Chondrocyte (in vitro differentiated cells): ENCODE measurements around the gene KCNH3. TPM values are rescaled to one million over a fixed set of nuclear protein-coding genes. Genes with fewer than 3 reads are reported as not detected.

ENCODE experiments used
- DNase-seq: peaks from one replicate; pipeline ENCODE4 v3.0.0; 2021; ENCODE audit warnings: mixed read lengths, low spot score
- H3K27ac Mint-ChIP-seq: one replicate; pipeline ENCODE4 v1.8.0; 2021; ENCODE audit warnings: mild to moderate bottlenecking, moderate library complexity, mixed read lengths; ENCODE audit not compliant: unreplicated experiment
- H3K27me3 Mint-ChIP-seq: 2 replicates; pipeline ENCODE4 v1.8.0; 2021; ENCODE audit warnings: low read depth, mixed read lengths
- H3K36me3 Mint-ChIP-seq: 2 replicates; pipeline ENCODE4 v1.8.0; 2021; ENCODE audit warnings: low read depth, mixed read lengths
- H3K4me1 Mint-ChIP-seq: 2 replicates; pipeline ENCODE4 v1.8.0; 2021; ENCODE audit warnings: low read depth, mild to moderate bottlenecking, mixed read lengths
- H3K4me3 Mint-ChIP-seq: one replicate; pipeline ENCODE4 v1.8.0; 2021; ENCODE audit warnings: mild to moderate bottlenecking, moderate library complexity, mixed read lengths; ENCODE audit not compliant: unreplicated experiment
- H3K9me3 Mint-ChIP-seq: 2 replicates; pipeline ENCODE4 v1.8.0; 2021; ENCODE audit warnings: low read depth, mixed read lengths
- CTCF ChIP-seq: fragments of 200-600 bp; sonication (generic); IDR thresholded peaks from 2 replicates; pipeline ENCODE4 v1.5.0; 2021; ENCODE audit warnings: antibody characterized with exemption, mild to moderate bottlenecking, moderate library complexity
- total RNA-seq: library from RNA; stranded (reverse); gene quantifications from 3 replicates; pipeline ENCODE4 v1.2.1, GENCODE V29; 2021

KCNH3 gene
- total RNA-seq, 1 donor from 2014 or later = 0.27 TPM

GRCh38 chr12:49548481-49548821 is 9.6 kb downstream of the KCNH3 start:
- DNase-seq = no peak
- Mint-ChIP-seq H3K4me1 (peaks cover 3% of the 10 kb centered on the region), H3K9me3 (no peaks in the 10 kb centered on the region), H3K27ac (no peak overlapping the region), H3K27me3 (peaks cover 30% of the 10 kb centered on the region), H3K36me3 (no peaks in the 10 kb centered on the region), H3K4me3 (no peak overlapping the region)
- TF ChIP-seq CTCF = no peak

GRCh38 chr12:49548822-49549648 is 10.2 kb downstream of the KCNH3 start:
- Mint-ChIP-seq H3K36me3 (no peaks in the 10 kb centered on the region), H3K4me1 (peaks cover 3% of the 10 kb centered on the region), H3K27me3 (peaks cover 29% of the 10 kb centered on the region), H3K27ac (no peak overlapping the region), H3K4me3 (peak overlapping the region; percentile 22), H3K9me3 (no peaks in the 10 kb centered on the region)
- no peak for DNase-seq
- TF ChIP-seq CTCF = peak; percentile 54

- Mint-ChIP-seq H3K4me3 (no peak overlapping the region), H3K27me3 (peaks cover 21% of the 10 kb centered on the region), H3K4me1 (peaks cover 3% of the 10 kb centered on the region), H3K9me3 (no peaks in the 10 kb centered on the region), H3K36me3 (no peaks in the 10 kb centered on the region), H3K27ac (no peak overlapping the region)
- no peak for TF ChIP-seq CTCF
- no peak for DNase-seq
Measured at GRCh38 chr12:49549735-49550692, 11.2 kb downstream of the KCNH3 start.

GRCh38 chr12:49550693-49551252 is 11.9 kb downstream of the KCNH3 start:
- no peak overlapping the region for H3K27ac Mint-ChIP-seq
- peaks cover 18% of the 10 kb centered on the region for H3K27me3 Mint-ChIP-seq
- TF ChIP-seq CTCF = no peak
- H3K4me3 Mint-ChIP-seq = no peak overlapping the region
- peaks cover 3% of the 10 kb centered on the region for H3K4me1 Mint-ChIP-seq
- no peaks in the 10 kb centered on the region for H3K9me3 Mint-ChIP-seq
- no peak for DNase-seq
- H3K36me3 Mint-ChIP-seq = no peaks in the 10 kb centered on the region

GRCh38 chr12:49552014-49552413 is 13.2 kb downstream of the KCNH3 start:
- no peak overlapping the region for H3K4me3 Mint-ChIP-seq
- peaks cover 5% of the 10 kb centered on the region for H3K36me3 Mint-ChIP-seq
- DNase-seq = no peak
- H3K27ac Mint-ChIP-seq = no peak overlapping the region
- no peaks in the 10 kb centered on the region for H3K9me3 Mint-ChIP-seq
- TF ChIP-seq CTCF = no peak
- H3K27me3 Mint-ChIP-seq = peaks cover 16% of the 10 kb centered on the region
- peaks cover 3% of the 10 kb centered on the region for H3K4me1 Mint-ChIP-seq
